ENCODE data around the gene CYREN.

The CYREN gene

GRCh38 chr7:135200821-135201331 lies 30.4 kb upstream of the CYREN start:
- no peak overlapping the region for H2BK120ac ChIP-seq (ENCODE audit: low read depth, low read length)

GRCh38 chr7:135199439-135199838 lies 28.9 kb upstream of the CYREN start:
- Histone ChIP-seq H3K79me1 (ENCODE audit: low read length) (no peaks in the 10 kb centered on the region), H4K5ac (ENCODE audit: low read length) (no peak overlapping the region), H3K9ac (ENCODE audit: low read length) (no peak overlapping the region), H3K18ac (ENCODE audit: low read length) (no peak overlapping the region), H3K79me2 (ENCODE audit: control insufficient read depth, insufficient read depth, low read length) (no peaks in the 10 kb centered on the region), H3K27me3 (ENCODE audit: insufficient read depth, low read length, poor library complexity) (no peaks in the 10 kb centered on the region), H3K4me1 (ENCODE audit: control insufficient read depth, low read depth, low read length) (no peaks in the 10 kb centered on the region), H2BK120ac (ENCODE audit: low read depth, low read length) (no peak overlapping the region), H2BK5ac (ENCODE audit: low read length) (no peak overlapping the region), H2AK5ac (ENCODE audit: low read length) (no peak overlapping the region), H3K56ac (ENCODE audit: low read length) (no peak overlapping the region), H3K4ac (ENCODE audit: low read depth, low read length) (no peak overlapping the region), H4K8ac (ENCODE audit: low read depth, low read length) (no peak overlapping the region), H2BK15ac (replicated peaks; ENCODE audit: low read depth) (no peak overlapping the region), H3K23ac (ENCODE audit: low read length) (no peak overlapping the region), H3K4me2 (ENCODE audit: low read length) (no peak overlapping the region), H3K36me3 (ENCODE audit: control insufficient read depth, insufficient read depth, low read length) (peaks cover 6% of the 10 kb centered on the region), H3K27ac (ENCODE audit: low read depth, low read length) (no peak overlapping the region), H3K4me3 (ENCODE audit: low read length) (no peak overlapping the region)
- WGBS (ENCODE audit: extremely low coverage, insufficient coverage, low lambda C conversion rate), result no CpG with 5 or more reads among the region's 4 CpGs
- no peak for DNase-seq

More at GRCh38 chr7:135200821-135201331, 30.4 kb upstream of the CYREN start:
- Histone ChIP-seq H3K27me3 (ENCODE audit: insufficient read depth, low read length, poor library complexity) (no peaks in the 10 kb centered on the region), H3K27ac (ENCODE audit: low read depth, low read length) (no peak overlapping the region), H3K4me1 (ENCODE audit: control insufficient read depth, low read depth, low read length) (no peaks in the 10 kb centered on the region), H2BK5ac (ENCODE audit: low read length) (no peak overlapping the region), H3K9ac (ENCODE audit: low read length) (no peak overlapping the region), H3K23ac (ENCODE audit: low read length) (no peak overlapping the region), H3K18ac (ENCODE audit: low read length) (no peak overlapping the region), H3K79me2 (ENCODE audit: control insufficient read depth, insufficient read depth, low read length) (no peaks in the 10 kb centered on the region), H3K36me3 (ENCODE audit: control insufficient read depth, insufficient read depth, low read length) (peaks cover 6% of the 10 kb centered on the region), H2AK5ac (ENCODE audit: low read length) (no peak overlapping the region), H4K8ac (ENCODE audit: low read depth, low read length) (no peak overlapping the region), H4K5ac (ENCODE audit: low read length) (no peak overlapping the region), H2BK15ac (replicated peaks; ENCODE audit: low read depth) (no peak overlapping the region), H3K4me2 (ENCODE audit: low read length) (no peak overlapping the region), H3K4me3 (ENCODE audit: low read length) (no peak overlapping the region), H3K4ac (ENCODE audit: low read depth, low read length) (no peak overlapping the region), H3K56ac (ENCODE audit: low read length) (no peak overlapping the region), H3K79me1 (ENCODE audit: low read length) (no peaks in the 10 kb centered on the region)
- DNase-seq, result no peak
- WGBS (ENCODE audit: extremely low coverage, insufficient coverage, low lambda C conversion rate), result no CpG with 5 or more reads among the region's 3 CpGs

- H3K18ac ChIP-seq (ENCODE audit: low read length), result no peak overlapping the region
- H3K56ac ChIP-seq (ENCODE audit: low read length), result no peak overlapping the region
- no peak overlapping the region for H3K4ac ChIP-seq (ENCODE audit: low read depth, low read length)
- no peak overlapping the region for H3K23ac ChIP-seq (ENCODE audit: low read length)
- H2BK5ac ChIP-seq (ENCODE audit: low read length), result no peak overlapping the region
- H3K36me3 ChIP-seq (ENCODE audit: control insufficient read depth, insufficient read depth, low read length), result peaks cover 2% of the 10 kb centered on the region
- no peak overlapping the region for H3K4me2 ChIP-seq (ENCODE audit: low read length)
- H3K27ac ChIP-seq (ENCODE audit: low read depth, low read length), result no peak overlapping the region
- no peaks in the 10 kb centered on the region for H3K79me1 ChIP-seq (ENCODE audit: low read length)
- H3K79me2 ChIP-seq (ENCODE audit: control insufficient read depth, insufficient read depth, low read length), result no peaks in the 10 kb centered on the region
- WGBS (ENCODE audit: extremely low coverage, insufficient coverage, low lambda C conversion rate), result no CpG with 5 or more reads among the region's 15 CpGs
- no peak overlapping the region for H2BK15ac ChIP-seq (replicated peaks; ENCODE audit: low read depth)
- no peak overlapping the region for H3K4me3 ChIP-seq (ENCODE audit: low read length)
- no peak overlapping the region for H2AK5ac ChIP-seq (ENCODE audit: low read length)
- no peak for DNase-seq
- no peak overlapping the region for H4K8ac ChIP-seq (ENCODE audit: low read depth, low read length)
- H4K5ac ChIP-seq (ENCODE audit: low read length), result no peak overlapping the region
- H2BK120ac ChIP-seq (ENCODE audit: low read depth, low read length), result no peak overlapping the region
- no peaks in the 10 kb centered on the region for H3K27me3 ChIP-seq (ENCODE audit: insufficient read depth, low read length, poor library complexity)
- no peaks in the 10 kb centered on the region for H3K4me1 ChIP-seq (ENCODE audit: control insufficient read depth, low read depth, low read length)
- no peak overlapping the region for H3K9ac ChIP-seq (ENCODE audit: low read length)
Measured at GRCh38 chr7:135197906-135198655, 27.6 kb upstream of the CYREN start.

GRCh38 chr7:135197343-135197742 lies 26.8 kb upstream of the CYREN start:
- WGBS (ENCODE audit: extremely low coverage, insufficient coverage, low lambda C conversion rate), result no CpG with 5 or more reads among the region's 2 CpGs

GRCh38 chr7:135195968-135196629 lies 25.6 kb upstream of the CYREN start:
- H3K56ac ChIP-seq (ENCODE audit: low read length), result no peak overlapping the region
- no peak overlapping the region for H3K18ac ChIP-seq (ENCODE audit: low read length)
- no peak overlapping the region for H2AK5ac ChIP-seq (ENCODE audit: low read length)
- no peak for DNase-seq
- H3K4ac ChIP-seq (ENCODE audit: low read depth, low read length), result no peak overlapping the region
- H2BK5ac ChIP-seq (ENCODE audit: low read length), result no peak overlapping the region
- H3K23ac ChIP-seq (ENCODE audit: low read length), result no peak overlapping the region
- no peaks in the 10 kb centered on the region for H3K27me3 ChIP-seq (ENCODE audit: insufficient read depth, low read length, poor library complexity)
- H3K27ac ChIP-seq (ENCODE audit: low read depth, low read length), result no peak overlapping the region
- H2BK120ac ChIP-seq (ENCODE audit: low read depth, low read length), result no peak overlapping the region
- no peak overlapping the region for H4K5ac ChIP-seq (ENCODE audit: low read length)
- no CpG with 5 or more reads among the region's 14 CpGs for WGBS (ENCODE audit: extremely low coverage, insufficient coverage, low lambda C conversion rate)
- H3K4me3 ChIP-seq (ENCODE audit: low read length), result no peak overlapping the region
- H3K9ac ChIP-seq (ENCODE audit: low read length), result no peak overlapping the region
- H2BK15ac ChIP-seq (replicated peaks; ENCODE audit: low read depth), result no peak overlapping the region
- no peaks in the 10 kb centered on the region for H3K4me1 ChIP-seq (ENCODE audit: control insufficient read depth, low read depth, low read length)
- peaks cover 2% of the 10 kb centered on the region for H3K36me3 ChIP-seq (ENCODE audit: control insufficient read depth, insufficient read depth, low read length)
- no peaks in the 10 kb centered on the region for H3K79me2 ChIP-seq (ENCODE audit: control insufficient read depth, insufficient read depth, low read length)
- no peak overlapping the region for H3K4me2 ChIP-seq (ENCODE audit: low read length)
- H4K8ac ChIP-seq (ENCODE audit: low read depth, low read length), result no peak overlapping the region
- H3K79me1 ChIP-seq (ENCODE audit: low read length), result no peaks in the 10 kb centered on the region

More at GRCh38 chr7:135197343-135197742, 26.8 kb upstream of the CYREN start:
- Histone ChIP-seq H2AK5ac (ENCODE audit: low read length) (no peak overlapping the region), H3K27me3 (ENCODE audit: insufficient read depth, low read length, poor library complexity) (no peaks in the 10 kb centered on the region), H3K79me2 (ENCODE audit: control insufficient read depth, insufficient read depth, low read length) (no peaks in the 10 kb centered on the region), H3K18ac (ENCODE audit: low read length) (no peak overlapping the region), H3K36me3 (ENCODE audit: control insufficient read depth, insufficient read depth, low read length) (peaks cover 2% of the 10 kb centered on the region), H3K4me1 (ENCODE audit: control insufficient read depth, low read depth, low read length) (no peaks in the 10 kb centered on the region), H3K79me1 (ENCODE audit: low read length) (no peaks in the 10 kb centered on the region), H2BK5ac (ENCODE audit: low read length) (no peak overlapping the region), H4K5ac (ENCODE audit: low read length) (no peak overlapping the region), H3K56ac (ENCODE audit: low read length) (no peak overlapping the region), H2BK15ac (replicated peaks; ENCODE audit: low read depth) (no peak overlapping the region), H4K8ac (ENCODE audit: low read depth, low read length) (no peak overlapping the region), H3K23ac (ENCODE audit: low read length) (no peak overlapping the region), H3K4me2 (ENCODE audit: low read length) (no peak overlapping the region), H2BK120ac (ENCODE audit: low read depth, low read length) (no peak overlapping the region), H3K4me3 (ENCODE audit: low read length) (no peak overlapping the region), H3K27ac (ENCODE audit: low read depth, low read length) (no peak overlapping the region), H3K9ac (ENCODE audit: low read length) (no peak overlapping the region), H3K4ac (ENCODE audit: low read depth, low read length) (no peak overlapping the region)
- no peak for DNase-seq

Data from mesendoderm (in vitro differentiated cells).